HG02852 (cell line): ENCODE data around the gene PLPPR3.
"Not testable (repeated sequence)": the region's sequence is repeated elsewhere in the genome, so short reads cannot be mapped to it uniquely, and the experiment has no call there.

Source experiments
- ATAC-seq: cut with Tn5 transposase; IDR thresholded peaks from one replicate; pipeline ENCODE4 v1.9.1; 2021; ENCODE audit warnings: mild to moderate bottlenecking, moderate library complexity; ENCODE audit not compliant: unreplicated experiment

The PLPPR3 gene

GRCh38 chr19:853614-854220 lies 32.0 kb upstream of the PLPPR3 start:
- ATAC-seq = not testable (repeated sequence)

- no peak for ATAC-seq
These were observed 31.3 kb upstream of the PLPPR3 start for GRCh38 chr19:853014-853585.

GRCh38 chr19:852136-853013 lies 30.6 kb upstream of the PLPPR3 start, which contains the start of gene ELANE:
TSS of gene ELANE (plus strand) at chr19:852303. CDS start at chr19:852329, 26 bp downstream.
- ATAC-seq = no peak

- ATAC-seq = no peak
These were observed 29.2 kb upstream of the PLPPR3 start for GRCh38 chr19:850979-851335.

GRCh38 chr19:850221-850978 lies 28.6 kb upstream of the PLPPR3 start:
- no peak for ATAC-seq

GRCh38 chr19:849195-849594 lies 27.4 kb upstream of the PLPPR3 start:
- not testable (repeated sequence) for ATAC-seq

- ATAC-seq = no peak
These were observed 26.7 kb upstream of the PLPPR3 start for GRCh38 chr19:848386-848921.

- no peak for ATAC-seq
These were observed 24.2 kb upstream of the PLPPR3 start for GRCh38 chr19:845707-846521.

GRCh38 chr19:844546-844971 lies 22.8 kb upstream of the PLPPR3 start:
- ATAC-seq = no peak

- ATAC-seq = no peak
These were observed 22.2 kb upstream of the PLPPR3 start for GRCh38 chr19:843836-844545.

GRCh38 chr19:843180-843835 lies 21.6 kb upstream of the PLPPR3 start:
- ATAC-seq = no peak

GRCh38 chr19:842802-843179 lies 21.0 kb upstream of the PLPPR3 start:
- ATAC-seq = not testable (repeated sequence)

GRCh38 chr19:840519-841206 lies 18.9 kb upstream of the PLPPR3 start, which contains the start of gene PRTN3:
TSS of gene PRTN3 (plus strand) at chr19:840999. CDS start at chr19:841009, 10 bp downstream.
- ATAC-seq = no peak

- ATAC-seq = no peak
These were observed 13.6 kb upstream of the PLPPR3 start for GRCh38 chr19:835210-835810.

- ATAC-seq = no peak
These were observed 12.5 kb upstream of the PLPPR3 start for GRCh38 chr19:834216-834615.

- no peak for ATAC-seq
These were observed 9.9 kb upstream of the PLPPR3 start for GRCh38 chr19:831407-832369.
